Activated CD8-positive, alpha-beta memory T cell treated with anti-CD3 and anti-CD28 coated beads, Interleukin-2, amount 50 U/mL, for 48 hours (primary cell): ENCODE data around the gene ADAMTSL5.
"Not testable (repeated sequence)": the region's sequence is repeated elsewhere in the genome, so short reads cannot be mapped to it uniquely, and the experiment has no call there.

Experiments used
- DNase-seq: peaks from one replicate; pipeline ENCODE4 v3.0.0-alpha.2; 2020

The ADAMTSL5 gene

GRCh38 chr19:1511318-1512317, 1.2 kb downstream of the ADAMTSL5 start:
- DNase-seq = no peak

- no peak for DNase-seq
Observed at GRCh38 chr19:1510807-1511206, 2.0 kb downstream of the ADAMTSL5 start.

- no peak for DNase-seq
Observed at GRCh38 chr19:1510442-1510806, 2.4 kb downstream of the ADAMTSL5 start.

DNA sequence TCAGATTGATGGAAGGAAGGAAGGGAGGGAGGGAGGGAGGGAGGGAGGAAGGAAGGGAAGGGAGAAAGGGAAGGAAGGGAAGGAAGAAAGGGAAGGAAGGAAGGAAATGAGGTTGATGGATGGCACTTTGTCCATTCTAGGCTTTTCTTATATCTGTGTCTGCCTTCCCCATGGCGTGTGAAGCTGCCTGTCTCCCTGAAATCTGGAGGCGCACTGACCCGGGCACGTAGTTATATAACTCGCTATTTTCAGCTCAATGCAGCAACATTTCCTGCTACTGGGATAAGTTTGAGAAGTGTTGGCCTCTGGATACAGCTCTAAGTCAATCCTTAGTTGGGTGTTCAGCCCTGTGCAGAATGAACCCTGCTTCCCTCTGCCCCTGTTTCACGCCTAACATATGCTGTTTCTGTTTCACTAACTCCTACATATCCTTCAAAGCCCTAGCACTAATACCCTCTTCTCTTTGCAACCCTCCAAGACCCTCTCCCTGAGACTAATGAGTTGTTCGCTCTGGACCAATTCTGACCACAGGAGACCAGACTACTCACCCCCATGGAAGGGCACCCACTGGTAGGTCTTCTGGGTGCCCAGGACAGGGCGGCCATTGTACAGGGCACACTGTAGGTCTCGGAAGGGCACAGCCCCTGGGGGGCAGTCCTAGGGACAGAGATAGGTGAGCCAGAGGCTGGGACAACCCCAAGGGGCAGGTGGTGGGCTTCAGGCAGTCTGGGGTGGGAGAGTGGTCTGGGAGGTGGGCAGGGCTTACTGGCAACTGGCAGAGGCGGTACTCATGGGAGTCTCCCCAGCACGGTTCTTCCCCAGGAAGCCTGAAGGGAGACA, 3.0 kb downstream of the ADAMTSL5 start:
- no peak for DNase-seq

- DNase-seq = no peak
Observed at GRCh38 chr19:1508507-1508856, 4.3 kb downstream of the ADAMTSL5 start.

- DNase-seq = peak; percentile 90
Observed at GRCh38 chr19:1507763-1508506, 4.9 kb downstream of the ADAMTSL5 start.

- no peak for DNase-seq
Observed at GRCh38 chr19:1507192-1507660, 5.6 kb downstream of the ADAMTSL5 start.

DNA sequence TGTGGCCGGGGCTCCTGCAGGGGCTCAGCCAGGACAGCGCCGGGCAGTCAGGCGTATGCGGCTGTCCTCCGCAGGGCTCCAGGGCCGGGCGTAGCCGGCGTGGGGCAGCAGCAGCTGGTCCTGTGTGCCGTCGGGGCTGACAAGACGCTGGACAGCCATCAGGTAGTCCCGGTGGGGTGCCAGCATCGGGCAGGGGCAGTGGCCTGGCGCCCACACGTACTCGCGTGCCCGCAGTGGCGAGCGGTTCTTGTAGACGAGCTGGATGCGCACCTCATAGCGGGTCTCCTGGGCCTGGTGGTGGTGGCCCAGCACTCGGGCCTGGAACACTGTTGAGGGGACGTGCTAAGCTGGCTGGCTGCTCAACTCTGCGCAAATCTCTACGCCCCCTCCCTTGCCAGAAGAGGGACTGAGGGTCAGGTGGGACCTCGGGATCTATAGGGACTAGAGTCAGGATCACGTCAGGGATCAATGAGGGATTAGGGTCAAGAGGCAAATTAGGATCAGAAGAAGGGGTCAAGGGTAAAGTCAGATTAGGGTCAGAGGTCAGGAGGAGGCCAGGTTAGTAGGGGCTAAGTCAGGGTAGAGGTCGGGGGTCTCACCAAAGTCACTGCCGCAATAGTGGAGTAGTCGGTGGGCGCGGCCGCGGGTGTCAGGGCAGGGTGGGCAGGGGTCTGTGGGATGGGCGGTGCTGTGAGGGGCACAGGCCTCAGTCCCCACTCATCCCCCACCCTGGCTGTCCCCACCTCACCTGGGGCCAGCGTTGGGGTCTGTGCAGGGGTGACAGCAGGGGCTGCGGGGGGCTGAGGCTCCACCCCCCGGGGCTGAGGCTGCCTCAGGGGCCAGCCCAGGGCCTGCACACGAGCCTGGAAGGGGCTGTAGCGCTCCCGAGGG, 6.6 kb downstream of the ADAMTSL5 start:
- no peak for DNase-seq

- DNase-seq = no peak
Observed at GRCh38 chr19:1505012-1505411, 7.8 kb downstream of the ADAMTSL5 start.

DNA sequence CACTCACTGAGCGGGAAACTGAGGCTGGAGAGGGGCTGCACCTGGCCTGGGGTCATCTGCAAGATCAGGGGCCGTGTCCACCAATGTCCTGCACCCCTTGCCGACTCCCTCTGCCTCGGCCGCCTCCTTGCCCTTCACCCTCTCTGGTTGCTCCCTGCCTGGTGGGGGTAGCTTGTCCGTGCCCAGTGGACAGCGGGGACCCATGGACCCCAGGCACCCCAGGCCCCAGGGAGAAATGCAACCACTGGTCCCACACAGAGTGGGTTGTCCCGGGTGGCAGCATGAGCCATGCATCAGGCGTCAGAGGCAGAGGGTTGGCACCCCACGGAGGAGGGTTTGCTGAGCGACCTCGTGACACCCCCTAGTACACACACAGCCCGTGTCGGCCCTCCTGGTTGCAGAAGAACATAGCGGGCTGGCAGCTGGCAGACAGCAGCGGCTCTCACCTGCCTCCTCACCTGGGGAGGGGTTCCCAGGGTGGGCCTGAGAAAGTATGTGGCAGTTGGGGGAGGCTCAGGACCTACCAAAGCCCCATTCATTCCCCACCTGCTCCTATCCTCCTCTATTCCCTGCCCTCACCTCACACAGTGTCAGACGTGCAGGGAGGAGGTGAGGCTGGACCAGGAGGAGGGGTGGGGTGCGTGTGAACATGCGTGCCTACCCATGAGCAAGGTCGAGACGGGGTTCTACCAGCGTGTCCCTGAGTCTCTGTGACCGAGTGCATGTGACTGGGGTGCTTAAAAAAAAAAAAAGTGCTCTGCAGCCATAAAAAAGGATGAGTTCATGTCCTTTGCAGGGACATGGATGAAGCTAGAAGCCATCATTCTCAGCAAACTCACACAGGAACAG, 8.7 kb downstream of the ADAMTSL5 start:
- no peak for DNase-seq

DNA sequence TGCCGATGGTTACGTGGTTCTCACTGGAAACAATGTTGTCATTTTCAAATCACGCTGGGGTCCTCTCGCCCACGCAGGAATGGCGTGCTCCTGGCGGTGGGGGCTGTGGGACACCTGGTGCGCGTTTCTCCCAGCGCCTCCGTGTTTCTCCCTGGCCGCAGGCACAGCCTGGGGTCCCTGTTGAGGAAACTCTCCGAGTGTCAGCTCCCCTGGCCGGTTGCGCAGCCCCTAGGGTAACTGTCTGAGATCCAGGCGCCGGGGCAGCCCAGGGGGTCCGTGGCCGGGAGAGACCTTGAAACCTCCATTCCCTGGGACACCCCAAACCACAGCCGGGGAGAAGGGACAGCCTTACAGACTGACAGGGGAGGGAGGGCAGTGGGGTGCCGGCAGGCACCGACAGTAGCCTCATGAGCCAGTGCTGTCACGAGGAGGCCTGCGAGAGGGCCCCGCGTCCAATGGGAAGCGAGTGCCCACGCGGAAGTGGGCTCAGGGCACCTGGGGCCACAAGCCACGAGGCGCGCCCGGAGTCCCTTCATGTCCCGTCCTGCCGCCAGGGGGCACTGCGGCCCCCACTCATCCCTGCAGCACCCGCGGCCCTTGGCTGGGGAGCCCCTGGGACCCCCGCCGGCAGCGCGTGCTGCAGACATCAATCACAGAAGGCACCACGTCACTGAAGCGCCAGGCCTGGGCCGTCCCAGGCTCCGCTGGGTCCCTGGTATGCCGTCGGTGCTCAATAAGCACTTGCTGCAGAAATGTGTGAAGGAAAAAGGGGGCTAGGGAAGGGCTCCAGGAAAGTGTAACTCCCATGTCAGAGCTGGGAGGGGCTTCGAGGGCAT, 9.5 kb downstream of the ADAMTSL5 start:
- DNase-seq = peak; percentile 92

GRCh38 chr19:1502433-1503088, 10.3 kb downstream of the ADAMTSL5 start:
- no peak for DNase-seq

DNA sequence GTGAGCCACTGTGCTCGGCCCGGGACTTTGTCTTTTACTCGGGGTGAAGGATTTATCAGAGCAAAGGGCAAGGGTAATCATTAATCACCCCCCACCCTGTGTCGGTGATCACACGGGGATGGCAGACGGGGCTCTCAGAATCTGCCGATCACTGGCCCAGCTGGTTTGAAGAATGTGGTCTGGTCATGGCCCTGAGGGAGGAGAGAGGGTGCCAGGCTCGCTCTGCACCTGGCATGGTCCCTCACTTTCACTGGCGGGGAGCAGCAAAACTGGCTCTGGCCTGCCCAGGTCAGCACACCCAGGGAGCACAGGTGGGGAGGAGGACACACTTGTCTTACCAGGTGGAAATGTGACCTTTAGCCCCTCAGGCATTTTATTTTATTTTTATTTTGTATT, 11.6 kb downstream of the ADAMTSL5 start:
- no peak for DNase-seq

- DNase-seq = not testable (repeated sequence)
Observed at GRCh38 chr19:1499231-1499630, 13.6 kb downstream of the ADAMTSL5 start.

- DNase-seq = no peak
Observed at GRCh38 chr19:1497578-1498235, 15.1 kb downstream of the ADAMTSL5 start.

GRCh38 chr19:1496714-1497577, 15.9 kb downstream of the ADAMTSL5 start:
- no peak for DNase-seq

GRCh38 chr19:1495799-1496713, 16.8 kb downstream of the ADAMTSL5 start:
- no peak for DNase-seq
